Stimulated activated naive CD8-positive, alpha-beta T cell treated with anti-CD3 and anti-CD28 coated beads, Interleukin-15, Interleukin-2, amounts not matched to agents 100 U/mL and 50 U/mL, for 24 hours (primary cell): ENCODE results near the gene PREB.

Source experiments
- ATAC-seq: fragments of 150-1000 bp; cut with Tn5 transposase; one replicate; pipeline ENCODE4 v1.10.0; 2021
- DNase-seq: peaks from one replicate; pipeline ENCODE4 v3.0.0; 2021

Gene PREB

DNA sequence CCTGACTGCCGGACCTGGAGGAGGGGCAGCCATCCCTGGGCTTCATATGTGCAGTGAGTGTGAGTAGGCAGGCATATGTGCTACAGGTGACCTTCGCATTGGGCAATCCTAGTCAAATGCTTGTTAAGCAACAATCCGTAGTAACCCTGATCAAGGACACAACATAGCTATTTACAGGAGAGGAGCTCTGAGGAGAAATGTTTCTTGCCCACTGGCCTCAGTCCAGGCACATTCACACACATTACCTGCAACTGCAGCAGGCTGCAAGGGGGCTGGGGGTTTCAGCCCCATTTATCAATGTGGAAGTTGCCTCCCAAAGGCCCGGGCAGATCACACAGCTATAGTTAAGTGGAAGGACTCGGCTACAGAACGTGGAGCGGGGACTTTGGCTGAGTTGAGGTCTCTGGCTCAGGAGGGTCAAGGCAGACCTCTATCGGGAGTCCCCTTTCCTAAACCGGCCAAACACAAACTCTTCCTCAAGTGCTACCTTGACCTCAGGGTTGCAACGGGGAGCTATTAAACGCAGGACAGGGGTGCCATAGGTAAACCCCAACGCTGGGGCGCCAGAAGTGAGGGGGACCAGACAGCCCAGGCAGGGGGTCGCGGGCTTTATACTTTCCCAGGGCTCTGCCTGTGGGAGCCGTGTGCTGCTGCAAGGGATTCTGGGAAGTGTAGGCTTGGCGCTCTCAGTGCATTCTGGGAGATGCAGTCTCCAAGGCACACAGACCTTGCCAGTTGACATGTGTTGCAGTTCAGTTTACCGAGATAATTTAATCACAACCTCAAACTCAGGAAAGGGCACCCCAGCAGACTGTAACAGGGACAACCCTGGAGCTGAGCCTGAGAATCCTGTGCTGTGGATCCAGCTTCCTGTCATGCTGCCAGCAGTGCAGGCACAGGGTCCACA, 38.4 kb downstream of the PREB start:
- DNase-seq (peak; percentile 49), ATAC-seq (peak; percentile 80)

GRCh38 chr2:27095427-27095744, 39.0 kb downstream of the PREB start:
- ATAC-seq (no peak), DNase-seq (no peak)

DNA sequence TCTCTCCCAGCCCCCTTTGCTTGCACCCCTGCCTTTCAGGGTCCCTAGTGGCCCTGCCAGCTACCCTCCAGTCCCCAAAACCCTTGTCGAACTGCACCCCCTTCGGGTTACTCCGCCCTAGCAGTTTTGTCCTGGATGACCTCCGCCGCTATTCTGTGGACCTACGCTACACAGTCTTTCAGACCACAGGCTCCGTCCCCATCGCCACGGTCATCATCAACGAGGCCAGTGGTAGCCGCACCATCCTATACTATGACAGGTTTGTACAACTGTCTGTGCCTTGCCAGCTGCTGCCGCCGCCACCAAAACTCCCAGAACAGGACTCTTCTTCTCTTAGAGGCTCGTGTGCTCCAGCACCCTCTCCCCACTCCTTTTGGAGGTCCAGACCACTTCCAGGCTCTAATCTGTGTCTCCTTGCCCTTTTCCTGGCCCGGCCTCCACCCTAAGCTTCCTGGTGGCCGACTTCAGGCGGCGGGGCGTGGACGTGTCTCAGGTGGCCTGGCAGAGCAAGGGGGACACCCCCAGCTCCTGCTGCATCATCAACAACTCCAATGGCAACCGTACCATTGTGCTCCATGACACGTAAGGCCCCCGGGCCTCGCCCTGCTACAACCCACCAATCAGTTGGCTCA, 40.0 kb downstream of the PREB start:
- DNase-seq (no peak), ATAC-seq (no peak)

DNA sequence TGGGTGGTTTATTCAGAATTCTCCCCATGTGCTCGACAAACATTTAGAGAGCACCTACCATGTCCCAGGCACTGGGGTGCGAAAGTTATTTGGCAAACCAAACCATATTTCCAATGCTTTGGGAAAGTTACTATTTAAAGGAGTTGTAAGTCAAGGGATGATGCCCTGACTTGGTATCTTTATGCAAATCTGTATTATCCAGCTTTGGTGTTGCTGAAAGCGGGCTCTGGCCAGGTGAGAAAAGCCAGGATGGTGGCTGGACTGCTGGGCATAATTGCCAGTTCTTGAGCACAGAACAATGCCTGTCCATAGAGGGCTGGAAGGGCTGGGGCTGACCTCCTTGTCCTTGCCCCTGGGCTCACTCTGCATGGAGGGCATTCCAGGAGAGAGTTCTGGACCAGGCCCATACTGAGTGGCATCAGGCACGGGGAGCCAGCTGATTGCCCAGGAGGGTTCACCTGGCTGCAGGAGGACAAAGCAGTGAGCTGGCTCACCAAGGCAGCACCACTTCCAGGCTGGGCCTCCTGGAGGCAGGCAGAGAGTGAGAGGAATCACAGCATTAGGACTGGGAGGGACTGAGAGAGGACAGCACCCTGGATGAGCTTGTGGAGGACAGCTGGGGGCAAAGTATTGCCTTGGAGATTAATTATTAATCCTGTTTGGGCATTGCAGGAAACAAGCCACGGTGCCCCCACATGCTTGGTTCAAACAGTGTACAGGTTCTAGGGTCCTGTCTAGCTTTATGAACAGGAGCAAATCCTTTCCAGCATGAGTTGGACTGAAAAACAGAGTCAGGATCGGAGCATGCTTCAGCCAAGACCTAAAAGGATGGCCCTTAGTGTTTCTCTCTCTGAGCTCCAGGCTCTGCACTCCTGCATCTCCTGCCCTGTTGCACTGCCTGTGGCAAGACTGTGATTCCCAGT, 40.7 kb downstream of the PREB start:
- no peak for DNase-seq
- ATAC-seq: no peak

DNA sequence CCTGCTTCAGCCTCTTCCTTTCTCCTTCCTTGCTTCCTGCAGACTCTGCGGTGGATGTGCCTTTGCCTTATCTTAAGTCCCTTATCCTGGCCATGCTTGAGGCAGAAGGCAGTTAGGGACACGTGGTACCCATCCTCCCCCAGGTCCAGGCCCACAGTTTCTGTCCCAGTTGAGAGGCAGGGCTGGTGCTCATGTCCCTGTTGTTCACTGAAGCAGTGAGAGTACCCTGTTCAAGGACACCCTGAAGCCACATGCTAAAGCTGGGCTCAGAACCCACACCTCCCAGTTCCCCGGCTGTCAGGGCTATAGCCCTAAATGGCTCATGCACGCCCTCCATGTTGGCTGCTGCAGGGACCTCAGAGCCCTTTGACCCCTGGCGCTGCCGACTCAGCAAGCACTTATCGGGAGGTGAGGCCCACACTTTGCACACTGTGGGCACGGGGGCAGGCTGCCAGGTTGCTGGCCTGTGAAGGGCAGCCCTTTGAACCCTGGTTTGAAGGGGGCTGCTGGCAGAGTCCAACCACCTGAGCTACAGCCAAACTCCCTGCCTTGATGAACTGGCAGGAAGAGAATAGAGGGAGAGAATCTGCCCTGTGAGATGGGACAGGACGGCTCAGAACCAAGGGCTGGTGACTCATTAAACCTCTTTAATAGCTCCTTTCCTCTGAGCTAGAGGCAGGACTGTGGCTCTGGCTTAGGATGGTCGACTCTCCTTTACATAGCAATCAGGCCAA, 41.6 kb downstream of the PREB start:
- ATAC-seq: no peak
- no peak for DNase-seq

DNA sequence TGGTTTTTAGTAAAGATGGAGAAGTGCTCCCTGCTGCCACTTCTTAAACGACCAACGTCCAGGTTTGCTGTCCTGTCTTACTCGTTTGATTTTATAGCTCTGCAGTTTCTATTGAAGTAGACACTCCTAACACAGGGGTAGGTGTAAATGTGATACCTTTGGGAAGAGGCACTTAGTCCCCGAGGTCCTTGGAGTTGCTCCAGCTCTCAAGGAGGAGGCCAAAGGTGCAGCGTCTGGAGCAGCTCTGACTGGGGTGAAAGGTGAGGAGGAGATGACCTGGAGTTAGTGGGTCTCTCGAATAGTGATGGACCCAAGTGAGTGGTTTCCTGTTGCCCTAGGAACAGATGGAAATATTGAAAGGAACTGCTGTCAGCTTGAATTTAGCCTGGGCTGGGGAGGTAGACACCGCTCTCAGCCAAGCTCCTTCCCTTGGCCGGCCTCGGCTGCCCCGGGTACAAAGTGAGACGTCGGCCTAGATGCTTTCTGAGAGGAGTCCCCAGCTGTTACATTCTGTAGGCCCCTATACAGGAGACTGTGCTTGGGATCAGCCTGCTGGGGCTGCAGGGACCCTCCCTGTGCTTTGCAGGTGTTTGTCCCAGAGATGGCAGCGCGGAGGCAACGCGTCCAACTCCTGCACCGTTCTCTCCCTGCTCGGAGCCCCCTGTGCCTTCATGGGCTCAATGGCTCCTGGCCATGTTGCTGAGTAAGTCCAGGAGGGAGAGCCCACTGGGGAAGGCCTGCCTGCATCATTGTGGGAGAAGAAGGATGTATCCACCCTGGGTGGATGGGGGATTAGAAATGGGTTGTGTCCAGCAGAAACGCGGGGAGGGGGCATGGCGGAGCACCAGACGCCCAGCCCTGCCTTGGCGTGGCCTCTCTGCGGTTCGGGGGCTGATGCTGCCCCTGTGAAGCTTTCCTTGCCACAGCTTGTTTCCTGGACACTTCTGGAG, 42.4 kb downstream of the PREB start:
- ATAC-seq: no peak
- no peak for DNase-seq

DNA sequence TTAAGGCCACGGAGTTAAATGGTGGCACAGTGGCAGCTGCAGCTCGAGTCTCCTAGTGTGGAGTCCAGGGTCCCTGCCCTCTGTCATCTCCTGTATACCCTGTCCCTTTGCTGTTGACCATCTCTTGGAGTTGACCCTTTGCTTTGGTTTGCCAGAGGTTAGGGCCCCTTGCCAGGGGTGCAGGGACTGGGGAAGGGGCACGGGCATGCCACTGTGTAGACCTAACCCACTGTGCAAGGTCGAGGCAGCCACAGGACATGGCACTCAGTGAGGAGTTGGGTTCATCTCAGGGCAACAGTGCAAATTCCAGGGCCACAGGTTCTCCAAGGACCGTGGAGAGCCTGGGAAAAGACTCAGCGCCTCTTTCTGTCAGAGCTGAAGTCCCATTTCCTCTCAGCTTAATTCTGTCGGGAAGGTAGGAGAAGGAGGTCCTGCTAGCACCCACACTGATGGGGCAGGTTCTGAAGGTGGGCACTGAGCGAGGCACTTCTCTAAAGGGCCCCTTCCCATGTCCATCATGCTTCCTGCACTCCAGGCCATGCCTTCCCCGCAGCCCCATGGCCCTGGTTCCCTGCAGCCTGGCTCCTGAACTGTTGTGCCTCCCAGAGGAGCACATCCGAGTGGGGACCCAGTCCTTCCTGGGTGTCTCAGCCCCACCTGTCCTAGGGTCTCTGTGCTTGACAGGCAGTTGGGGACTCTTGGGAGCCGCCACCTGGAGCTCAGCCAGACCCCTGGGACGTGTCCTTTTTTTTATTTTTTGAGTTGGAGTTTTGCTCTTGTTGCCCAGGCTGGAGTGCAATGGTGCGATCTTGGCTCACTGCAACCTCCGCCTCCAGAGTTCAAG, 45.1 kb downstream of the PREB start:
- DNase-seq: no peak
- ATAC-seq: no peak

DNA sequence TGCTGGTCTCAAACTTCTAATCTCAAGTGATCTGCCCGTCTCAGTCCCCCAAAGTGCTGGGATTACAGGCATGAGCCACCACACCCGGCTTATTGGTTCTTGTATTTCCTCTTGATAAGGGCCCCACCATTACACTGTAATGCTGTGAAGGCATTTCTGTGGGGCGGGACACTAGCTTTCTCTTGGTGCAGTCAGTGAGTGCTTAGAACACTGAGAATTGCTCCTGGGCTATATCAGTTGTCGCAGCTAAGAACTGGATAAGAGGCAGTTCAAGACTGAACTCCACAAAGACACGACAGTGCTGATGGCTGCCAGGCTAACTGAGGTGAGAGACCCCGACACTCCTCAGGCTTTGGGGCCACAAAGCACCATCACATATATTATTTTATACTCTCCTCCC, 45.8 kb downstream of the PREB start:
- no peak for DNase-seq

DNA sequence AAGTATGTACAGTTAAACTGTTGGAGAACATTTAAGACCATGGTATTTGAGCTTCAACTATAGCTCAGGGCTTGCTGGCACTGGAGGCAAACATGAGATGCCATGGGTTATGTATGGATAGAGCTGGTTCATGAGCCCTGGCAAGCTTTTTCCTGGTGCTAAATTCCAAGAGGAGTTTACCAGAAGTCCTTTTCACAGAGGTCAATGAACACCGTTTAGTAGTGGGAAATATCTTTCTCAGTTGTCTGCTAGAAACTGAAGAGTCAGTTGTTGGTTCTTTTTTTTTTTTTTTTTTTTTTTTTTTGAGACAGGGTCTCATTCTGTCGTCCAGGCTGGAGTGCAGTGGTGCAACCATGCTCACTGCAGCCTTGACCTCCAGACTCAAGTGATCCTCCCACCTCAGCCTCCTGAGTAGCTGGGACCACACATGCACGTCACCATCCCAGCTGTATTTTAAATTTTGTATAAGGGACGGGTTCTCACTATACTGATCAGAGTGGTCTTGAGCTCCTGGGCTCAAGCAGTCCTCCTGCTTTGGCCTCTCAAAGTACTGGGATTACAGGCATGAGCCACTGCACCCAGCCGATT, 46.5 kb downstream of the PREB start:
- no peak for ATAC-seq

More for the DNA sequence above, 45.8 kb downstream of the PREB start:
- ATAC-seq: no peak

DNA sequence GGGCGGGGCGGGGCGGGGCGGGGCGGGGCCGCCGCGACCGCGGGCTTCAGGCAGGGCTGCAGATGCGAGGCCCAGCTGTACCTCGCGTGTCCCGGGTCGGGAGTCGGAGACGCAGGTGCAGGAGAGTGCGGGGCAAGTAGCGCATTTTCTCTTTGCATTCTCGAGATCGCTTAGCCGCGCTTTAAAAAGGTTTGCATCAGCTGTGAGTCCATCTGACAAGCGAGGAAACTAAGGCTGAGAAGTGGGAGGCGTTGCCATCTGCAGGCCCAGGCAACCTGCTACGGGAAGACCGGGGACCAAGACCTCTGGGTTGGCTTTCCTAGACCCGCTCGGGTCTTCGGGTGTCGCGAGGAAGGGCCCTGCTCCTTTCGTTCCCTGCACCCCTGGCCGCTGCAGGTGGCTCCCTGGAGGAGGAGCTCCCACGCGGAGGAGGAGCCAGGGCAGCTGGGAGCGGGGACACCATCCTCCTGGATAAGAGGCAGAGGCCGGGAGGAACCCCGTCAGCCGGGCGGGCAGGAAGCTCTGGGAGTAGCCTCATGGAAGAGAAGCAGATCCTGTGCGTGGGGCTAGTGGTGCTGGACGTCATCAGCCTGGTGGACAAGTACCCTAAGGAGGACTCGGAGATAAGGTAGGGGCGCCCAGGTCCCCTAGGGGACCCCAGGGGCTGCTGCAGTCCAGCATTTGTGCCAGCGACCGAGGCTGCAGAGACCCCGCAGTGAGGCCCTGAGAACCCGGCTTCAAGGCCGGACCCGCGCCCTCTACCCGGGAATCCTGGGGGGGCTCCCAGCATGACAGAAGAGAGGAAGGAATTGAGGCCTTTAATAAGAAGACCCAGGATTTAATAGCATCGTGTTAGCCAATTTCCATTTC, 47.5 kb downstream of the PREB start, which contains the start of gene KHK:
Gene KHK (plus strand): TSS at position 49 of the 870 bp plus-strand sequence. CDS start 488 bp downstream, at position 537.
- ATAC-seq (peak; percentile 5), DNase-seq (peak; percentile 29)

More for the DNA sequence above, 46.5 kb downstream of the PREB start:
- no peak for DNase-seq

DNA sequence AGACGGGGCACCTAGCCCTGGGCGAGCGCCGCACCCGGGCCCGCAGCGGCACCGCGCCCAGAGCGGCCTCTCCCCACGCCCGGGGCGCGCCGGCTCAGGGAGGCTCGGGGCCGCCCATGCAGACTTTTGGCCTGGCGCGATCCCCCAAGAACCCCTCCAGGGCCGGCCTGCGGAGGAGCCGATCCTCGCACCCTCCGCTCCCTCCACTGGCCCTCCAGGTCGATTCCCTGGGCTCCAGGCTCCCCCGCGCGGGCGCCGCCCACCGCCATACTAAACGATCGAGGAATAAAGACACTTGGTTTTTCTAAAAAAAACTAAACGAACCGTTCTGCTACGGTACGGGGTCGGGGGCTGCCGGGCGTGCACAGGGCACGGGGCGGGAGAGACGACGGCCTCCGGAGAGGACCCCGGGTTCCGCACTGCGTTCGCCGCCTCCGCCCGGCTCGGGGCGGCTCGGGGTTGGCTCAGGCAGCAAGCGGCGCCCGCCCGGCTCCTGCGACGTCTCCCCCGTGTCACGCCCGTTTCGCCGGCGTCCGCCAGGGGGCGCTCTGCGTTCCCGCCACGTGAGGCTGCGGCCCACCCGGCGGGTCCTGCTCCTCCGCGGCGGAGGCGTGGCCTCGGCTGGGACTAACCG, 48.2 kb downstream of the PREB start:
- DNase-seq (peak; percentile 99), ATAC-seq (peak; percentile 91)

DNA sequence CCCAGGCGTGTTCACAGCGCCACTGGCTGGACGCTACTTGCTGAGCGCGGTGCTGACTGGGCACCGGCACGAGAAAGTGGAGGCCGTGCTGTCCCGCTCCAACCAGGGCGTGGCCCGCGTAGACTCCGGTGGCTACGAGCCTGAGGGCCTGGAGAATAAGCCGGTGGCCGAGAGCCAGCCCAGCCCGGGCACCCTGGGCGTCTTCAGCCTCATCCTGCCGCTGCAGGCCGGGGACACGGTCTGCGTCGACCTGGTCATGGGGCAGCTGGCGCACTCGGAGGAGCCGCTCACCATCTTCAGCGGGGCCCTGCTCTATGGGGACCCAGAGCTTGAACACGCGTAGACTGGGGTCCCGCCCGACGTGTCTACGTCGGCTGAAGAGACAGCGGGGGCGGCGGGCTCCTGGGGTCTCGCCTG, 48.8 kb downstream of the PREB start:
- ATAC-seq: no peak
- DNase-seq: peak; percentile 54

DNA sequence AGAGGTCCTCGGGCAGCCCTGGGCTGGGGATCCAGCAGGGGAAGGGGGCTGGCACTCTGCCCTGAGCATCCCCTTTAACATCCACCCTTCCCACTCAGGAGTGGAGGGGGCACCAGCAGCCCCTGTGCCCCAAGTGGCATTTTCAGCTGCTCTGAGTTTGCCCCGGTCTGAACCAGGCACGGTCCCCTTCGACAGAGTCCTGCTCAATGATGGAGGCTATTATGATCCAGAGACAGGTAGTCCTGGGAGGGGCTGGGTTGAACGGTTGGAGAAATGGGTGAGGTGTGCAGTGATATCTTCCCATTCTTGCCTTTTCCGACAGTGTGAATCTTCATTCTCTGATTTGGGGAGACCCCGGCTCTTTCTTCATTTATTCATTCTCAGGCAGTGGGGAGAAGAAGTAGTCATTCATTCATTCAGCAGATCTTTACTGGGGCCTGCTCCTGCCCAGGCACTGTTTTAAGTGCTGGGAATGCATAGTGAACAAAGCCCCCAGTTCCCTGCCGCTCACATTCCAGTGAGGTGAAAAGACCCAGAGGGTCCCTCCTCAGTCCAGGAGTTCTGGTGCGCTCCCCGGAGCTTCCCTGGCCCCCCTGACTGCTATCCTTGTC, 49.3 kb downstream of the PREB start:
- ATAC-seq (no peak), DNase-seq (no peak)

GRCh38 chr2:27084297-27085061, 50.0 kb downstream of the PREB start:
- no peak for ATAC-seq

GRCh38 chr2:27083410-27084296, 50.8 kb downstream of the PREB start:
- DNase-seq: no peak
- no peak for ATAC-seq

More at GRCh38 chr2:27084297-27085061, 50.0 kb downstream of the PREB start:
- no peak for DNase-seq
